H9 (cell line): ENCODE data around the gene CREB5. TPM values are rescaled to one million over a fixed set of nuclear protein-coding genes. Genes with fewer than 3 reads are reported as not detected.

Experiments used
- DNase-seq: peaks from one replicate; pipeline ENCODE4 v3.0.0-alpha.2; 2017
- H2AFZ ChIP-seq: one replicate; pipeline ENCODE4 v1.6.1; 2013; ENCODE audit warnings: mild to moderate bottlenecking, low read length, control low read depth, moderate library complexity
- H2AK5ac ChIP-seq: 2 replicates; pipeline ENCODE4 v1.6.1; 2013; ENCODE audit warnings: low read length, control low read depth, mixed read lengths; ENCODE audit not compliant: insufficient read length
- H2BK120ac ChIP-seq: one replicate; pipeline ENCODE4 v1.6.1; 2013; ENCODE audit warnings: low read depth, mild to moderate bottlenecking, low read length, control low read depth, inconsistent platforms; ENCODE audit not compliant: poor library complexity, severe bottlenecking
- H2BK12ac ChIP-seq: 2 replicates; pipeline ENCODE4 v1.6.1; 2013; ENCODE audit warnings: low read length, control low read depth, mixed read lengths, low read depth; ENCODE audit not compliant: insufficient read length
- H2BK15ac ChIP-seq: 2 replicates; pipeline ENCODE4 v1.6.1; 2013; ENCODE audit warnings: low read depth, low read length, control low read depth
- H2BK20ac ChIP-seq: one replicate; pipeline ENCODE4 v1.6.1; 2013; ENCODE audit warnings: low read depth, mild to moderate bottlenecking, low read length, control low read depth, inconsistent platforms; ENCODE audit not compliant: poor library complexity, severe bottlenecking
- H2BK5ac ChIP-seq: 2 replicates; pipeline ENCODE4 v1.6.1; 2013; ENCODE audit warnings: low read length, control low read depth, mixed read lengths; ENCODE audit not compliant: insufficient read length
- H3K14ac ChIP-seq: 2 replicates; pipeline ENCODE4 v1.6.1; 2013; ENCODE audit warnings: low read length, control low read depth; ENCODE audit not compliant: insufficient read depth
- H3K18ac ChIP-seq: 2 replicates; pipeline ENCODE4 v1.6.1; 2013; ENCODE audit warnings: low read depth, mild to moderate bottlenecking, mixed read lengths, low read length, control low read depth; ENCODE audit not compliant: insufficient read length
- H3K23ac ChIP-seq: 2 replicates; pipeline ENCODE4 v1.6.1; 2013; ENCODE audit warnings: low read length, control low read depth, mixed read lengths, low read depth; ENCODE audit not compliant: insufficient read length
- H3K23me2 ChIP-seq: 2 replicates; pipeline ENCODE4 v1.6.1; 2013; ENCODE audit warnings: low read depth, mild to moderate bottlenecking, mixed read lengths, low read length, control low read depth; ENCODE audit not compliant: insufficient read length, poor library complexity, severe bottlenecking
- H3K27ac ChIP-seq: 2 replicates; pipeline ENCODE4 v1.5.1; 2013; ENCODE audit warnings: low read length, control low read depth, mixed read lengths, low read depth; ENCODE audit not compliant: insufficient read length
- H3K27me3 ChIP-seq: 2 replicates; pipeline ENCODE4 v1.6.1; 2013; ENCODE audit warnings: low read length, control low read depth, inconsistent platforms; ENCODE audit not compliant: insufficient read depth
- H3K4ac ChIP-seq: 2 replicates; pipeline ENCODE4 v1.6.1; 2013; ENCODE audit warnings: low read depth, mild to moderate bottlenecking, control low read depth, inconsistent platforms, low read length, moderate library complexity
- H3K4me1 ChIP-seq: 2 replicates; pipeline ENCODE4 v1.6.1; 2013; ENCODE audit warnings: low read length, control low read depth, inconsistent platforms; ENCODE audit not compliant: insufficient read depth
- H3K4me2 ChIP-seq: 2 replicates; pipeline ENCODE4 v1.6.1; 2013; ENCODE audit warnings: low read length, control low read depth, mixed read lengths; ENCODE audit not compliant: insufficient read length, insufficient read depth
- H3K56ac ChIP-seq: 2 replicates; pipeline ENCODE4 v1.6.1; 2013; ENCODE audit warnings: low read depth, mild to moderate bottlenecking, mixed read lengths, low read length, control low read depth; ENCODE audit not compliant: insufficient read length
- H3K79me1 ChIP-seq: 2 replicates; pipeline ENCODE4 v1.6.1; 2013; ENCODE audit warnings: low read depth, mild to moderate bottlenecking, moderate library complexity, low read length, control low read depth, inconsistent platforms; ENCODE audit not compliant: insufficient read depth, poor library complexity, severe bottlenecking
- H3K79me2 ChIP-seq: 2 replicates; pipeline ENCODE4 v1.6.1; 2013; ENCODE audit warnings: low read length, control low read depth, inconsistent platforms; ENCODE audit not compliant: insufficient read depth
- H3K9ac ChIP-seq: 2 replicates; pipeline ENCODE4 v1.6.1; 2013; ENCODE audit warnings: low read length, control low read depth, mixed read lengths; ENCODE audit not compliant: insufficient read length; ENCODE audit errors: extremely low read depth
- H3K9me3 ChIP-seq: one replicate; pipeline ENCODE4 v1.6.1; 2013; ENCODE audit warnings: low read depth, low read length, inconsistent platforms; ENCODE audit not compliant: control insufficient read depth
- H3T11ph ChIP-seq: one replicate; pipeline ENCODE4 v1.6.1; 2013; ENCODE audit warnings: mild to moderate bottlenecking, low read length, control low read depth, inconsistent platforms
- H4K20me1 ChIP-seq: one replicate; pipeline ENCODE4 v1.6.1; 2013; ENCODE audit not compliant: control insufficient read depth, insufficient read length, insufficient read depth
- H4K5ac ChIP-seq: 2 replicates; pipeline ENCODE4 v1.6.1; 2013; ENCODE audit warnings: low read depth, mild to moderate bottlenecking, mixed read lengths, low read length, control low read depth; ENCODE audit not compliant: insufficient read length
- H4K8ac ChIP-seq: replicated peaks from 2 replicates; pipeline ENCODE4 v1.6.1; 2013; ENCODE audit warnings: low read length, control low read depth, mixed read lengths, low read depth; ENCODE audit not compliant: insufficient read length
- H4K91ac ChIP-seq: 2 replicates; pipeline ENCODE4 v1.6.1; 2013; ENCODE audit warnings: low read depth, mild to moderate bottlenecking, moderate library complexity, mixed read lengths, low read length, control low read depth; ENCODE audit not compliant: insufficient read length
- H3K27ac Mint-ChIP-seq, 3 experiments: 2 replicates in 2 of 3; 3 replicates in 1 of 3; pipeline ENCODE4 v1.8.0; 2020 to 2021; ENCODE audit warnings: mixed read lengths in 3 of 3, mild to moderate bottlenecking in 1 of 3, moderate library complexity in 1 of 3
- H3K27me3 Mint-ChIP-seq: 2 replicates; pipeline ENCODE4 v1.8.0; 2021; ENCODE audit warnings: low read depth, mild to moderate bottlenecking, moderate library complexity, mixed read lengths
- H3K36me3 Mint-ChIP-seq, 3 experiments: 2 replicates in 2 of 3; 3 replicates in 1 of 3; pipeline ENCODE4 v1.8.0; 2020 to 2021; ENCODE audit warnings: low read depth in 3 of 3, mixed read lengths in 3 of 3; ENCODE audit not compliant: insufficient read depth in 1 of 3
- H3K4me1 Mint-ChIP-seq, 2 experiments: 2 replicates each; pipeline ENCODE4 v1.8.0; 2020; ENCODE audit warnings: mixed read lengths in 2 of 2
- H3K4me3 Mint-ChIP-seq, 2 experiments: 2 replicates in 1 of 2; 3 replicates in 1 of 2; pipeline ENCODE4 v1.8.0; 2020 to 2021; ENCODE audit warnings: mild to moderate bottlenecking in 2 of 2, mixed read lengths in 2 of 2, moderate library complexity in 1 of 2
- H3K9me3 Mint-ChIP-seq, 2 experiments: 2 replicates in 1 of 2; 3 replicates in 1 of 2; pipeline ENCODE4 v1.8.0; 2020; ENCODE audit warnings: mild to moderate bottlenecking in 2 of 2, mixed read lengths in 2 of 2, moderate library complexity in 1 of 2
- WGBS: extraction: QIAGEN DNeasy Blood & Tissue Kit; methylation state at CpG from one replicate; pipeline ENCODE4 v1.1.7; 2013; ENCODE audit warnings: missing lambda C conversion rate, low lambda C conversion rate, mixed read lengths; ENCODE audit not compliant: insufficient read length; ENCODE audit errors: extremely low coverage; 5-methylcytosine and 5-hydroxymethylcytosine counted together
- total RNA-seq: library from RNA; stranded (reverse); gene quantifications from 2 replicates; pipeline ENCODE4 v1.2.1, GENCODE V29; 2021
- TF ChIP-seq, protein P1 (sequence below): fragments of 200-600 bp; sonication (generic); conservative IDR thresholded peaks from 3 replicates; pipeline ENCODE4 v1.8.0; 2021; ENCODE audit warnings: antibody characterized with exemption, mild to moderate bottlenecking

CREB5 gene
- total RNA-seq, 1 experiment from 2014 or later = 4.0 TPM

DNA sequence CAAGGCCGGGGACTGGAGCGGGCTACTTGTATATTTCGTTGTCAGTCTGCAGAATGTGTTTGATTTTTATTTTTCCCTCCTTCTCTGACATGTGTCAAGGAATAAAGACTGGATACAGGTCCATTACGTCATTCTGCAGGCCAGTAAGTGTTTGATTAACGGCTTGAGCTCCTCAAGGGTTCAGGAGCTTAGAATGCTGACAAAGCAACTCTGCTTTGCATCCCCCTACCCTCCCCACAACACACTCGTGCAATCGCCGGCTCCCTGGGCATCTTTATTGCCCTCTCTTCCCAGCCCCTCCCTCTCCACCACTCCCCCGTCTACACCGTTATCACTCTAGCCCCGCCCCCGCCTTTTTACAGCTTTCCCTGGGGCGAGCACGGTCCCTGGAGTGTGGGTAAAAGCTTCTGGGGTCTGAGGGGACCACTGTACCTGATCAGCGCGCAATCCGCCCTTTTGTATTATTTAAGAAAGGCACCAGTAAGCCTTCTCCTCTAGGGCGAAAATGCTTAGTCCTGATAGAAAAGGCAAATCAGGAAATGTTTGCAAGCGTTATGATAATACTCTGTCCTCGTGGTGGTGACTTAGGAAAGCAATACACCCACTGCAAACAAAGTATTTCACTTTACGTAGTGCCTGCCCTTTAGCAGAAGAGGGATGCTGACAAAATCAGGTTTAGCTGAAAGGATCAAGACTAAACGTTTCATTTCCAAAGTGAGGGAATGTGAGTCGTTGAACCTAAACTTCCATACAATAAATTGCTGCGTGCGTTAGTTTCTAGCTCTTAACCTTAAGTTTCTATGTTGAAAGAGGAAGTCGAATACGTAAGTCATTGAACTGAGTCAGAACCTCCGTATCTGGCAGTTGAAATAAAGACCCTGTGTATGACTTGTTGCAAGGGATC lies 1.4 kb upstream of the CREB5 start:
- no peak overlapping the region for H4K91ac ChIP-seq
- DNase-seq = peak; percentile 38
- no peaks in the 10 kb centered on the region for H3K9me3 ChIP-seq
- H2BK12ac ChIP-seq = no peak overlapping the region
- peaks cover 18% of the 10 kb centered on the region; the same call in 1 of the 2 replicates for H3K27me3 ChIP-seq
- Mint-ChIP-seq H3K9me3 (no peaks in the 10 kb centered on the region; a peak in 1 of 5 replicates), H3K4me1 (peaks cover 24 to 32% of the 10 kb centered on the region in 2 experiments), H3K27ac (no peak overlapping the region), H3K36me3 (no peaks in the 10 kb centered on the region), H3K27me3 (peaks cover 80% of the 10 kb centered on the region), H3K4me3 (peak overlapping the region; percentile 84 to 92)
- H2AFZ ChIP-seq = no peak overlapping the region
- H2BK15ac ChIP-seq = no peak overlapping the region
- H4K8ac ChIP-seq = no peak overlapping the region
- H3K18ac ChIP-seq = no peak overlapping the region
- H3K79me1 ChIP-seq = no peaks in the 10 kb centered on the region
- no peaks in the 10 kb centered on the region for H3K79me2 ChIP-seq
- H3K14ac ChIP-seq = no peak overlapping the region
- no peak overlapping the region for H2BK120ac ChIP-seq
- no peak overlapping the region for H3K56ac ChIP-seq
- no peak overlapping the region for H3K27ac ChIP-seq
- peaks cover 30% of the 10 kb centered on the region for H3K23me2 ChIP-seq
- H3K9ac ChIP-seq = no peak overlapping the region
- peak overlapping the region; percentile 81 for H3K4me2 ChIP-seq
- H2BK5ac ChIP-seq = no peak overlapping the region
- WGBS = no CpG with 5 or more reads among the region's 28 CpGs
- no peaks in the 10 kb centered on the region for H4K20me1 ChIP-seq
- H3K23ac ChIP-seq = no peak overlapping the region
- TF ChIP-seq, protein P1, sequence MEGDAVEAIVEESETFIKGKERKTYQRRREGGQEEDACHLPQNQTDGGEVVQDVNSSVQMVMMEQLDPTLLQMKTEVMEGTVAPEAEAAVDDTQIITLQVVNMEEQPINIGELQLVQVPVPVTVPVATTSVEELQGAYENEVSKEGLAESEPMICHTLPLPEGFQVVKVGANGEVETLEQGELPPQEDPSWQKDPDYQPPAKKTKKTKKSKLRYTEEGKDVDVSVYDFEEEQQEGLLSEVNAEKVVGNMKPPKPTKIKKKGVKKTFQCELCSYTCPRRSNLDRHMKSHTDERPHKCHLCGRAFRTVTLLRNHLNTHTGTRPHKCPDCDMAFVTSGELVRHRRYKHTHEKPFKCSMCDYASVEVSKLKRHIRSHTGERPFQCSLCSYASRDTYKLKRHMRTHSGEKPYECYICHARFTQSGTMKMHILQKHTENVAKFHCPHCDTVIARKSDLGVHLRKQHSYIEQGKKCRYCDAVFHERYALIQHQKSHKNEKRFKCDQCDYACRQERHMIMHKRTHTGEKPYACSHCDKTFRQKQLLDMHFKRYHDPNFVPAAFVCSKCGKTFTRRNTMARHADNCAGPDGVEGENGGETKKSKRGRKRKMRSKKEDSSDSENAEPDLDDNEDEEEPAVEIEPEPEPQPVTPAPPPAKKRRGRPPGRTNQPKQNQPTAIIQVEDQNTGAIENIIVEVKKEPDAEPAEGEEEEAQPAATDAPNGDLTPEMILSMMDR = no peak
- H4K5ac ChIP-seq = no peak overlapping the region
- H3T11ph ChIP-seq = no peak overlapping the region
- H2AK5ac ChIP-seq = no peak overlapping the region
- H3K4ac ChIP-seq = no peak overlapping the region
- H2BK20ac ChIP-seq = no peak overlapping the region
- H3K4me1 ChIP-seq = peaks cover 4% of the 10 kb centered on the region; the same call in 1 of the 2 replicates
